NCI-H2227 (cell line): Measurements from ENCODE around the gene MRPL47.

Source experiments
- DNase-seq: peaks from one replicate; lab custom pipeline; 2025; ENCODE audit not compliant: unreplicated experiment; lab: John Stamatoyannopoulos, UW

The MRPL47 gene

GRCh38 chr3:179591313-179591712, 13.1 kb downstream of the MRPL47 start:
- DNase-seq, result no peak

GRCh38 chr3:179590669-179591068, 13.8 kb downstream of the MRPL47 start:
- no peak for DNase-seq

- no peak for DNase-seq
Observed at GRCh38 chr3:179589143-179589542, 15.3 kb downstream of the MRPL47 start.

GRCh38 chr3:179580992-179581391, 23.4 kb downstream of the MRPL47 start:
- no peak for DNase-seq

GRCh38 chr3:179565496-179565895, 38.9 kb downstream of the MRPL47 start:
- no peak for DNase-seq

- peak; percentile 79 for DNase-seq
Observed at GRCh38 chr3:179563271-179563783, 41.1 kb downstream of the MRPL47 start.

- DNase-seq, result peak; percentile 99
Observed at GRCh38 chr3:179562591-179563270, 41.7 kb downstream of the MRPL47 start, which contains the start of gene ACTL6A. TSS of gene ACTL6A (plus strand) at chr3:179562926. CDS start at chr3:179563093, 167 bp downstream.

- DNase-seq, result no peak
Observed at GRCh38 chr3:179560791-179561190, 43.6 kb downstream of the MRPL47 start.

- DNase-seq, result peak; percentile 75
Observed at GRCh38 chr3:179558742-179559364, 45.6 kb downstream of the MRPL47 start.

GRCh38 chr3:179551349-179552105, 52.9 kb downstream of the MRPL47 start:
- DNase-seq, result no peak

- no peak for DNase-seq
Observed at GRCh38 chr3:179546814-179547241, 57.6 kb downstream of the MRPL47 start.

GRCh38 chr3:179544981-179545645, 59.3 kb downstream of the MRPL47 start:
- no peak for DNase-seq

GRCh38 chr3:179542375-179542774, 62.1 kb downstream of the MRPL47 start:
- no peak for DNase-seq

- DNase-seq, result no peak
Observed at GRCh38 chr3:179541596-179541995, 62.8 kb downstream of the MRPL47 start.

- DNase-seq, result no peak
Observed at GRCh38 chr3:179541094-179541493, 63.3 kb downstream of the MRPL47 start.
